Neural crest cell (in vitro differentiated cells): ENCODE data around the gene FOXK1. TPM values are rescaled to one million over a fixed set of nuclear protein-coding genes. Genes with fewer than 3 reads are reported as not detected.

Source experiments
- DNase-seq: peaks from one replicate; pipeline ENCODE4 v3.0.0; 2021; ENCODE audit warnings: low read depth, mixed read lengths, low spot score
- H3K27ac Mint-ChIP-seq: one replicate; pipeline ENCODE4 v1.8.0; 2021; ENCODE audit warnings: mild to moderate bottlenecking, mixed read lengths; ENCODE audit not compliant: unreplicated experiment
- H3K27me3 Mint-ChIP-seq: 2 replicates; pipeline ENCODE4 v1.8.0; 2021; ENCODE audit warnings: low read depth, mild to moderate bottlenecking, mixed read lengths
- H3K36me3 Mint-ChIP-seq: 2 replicates; pipeline ENCODE4 v1.8.0; 2021; ENCODE audit warnings: low read depth, mild to moderate bottlenecking, mixed read lengths
- H3K4me1 Mint-ChIP-seq: 2 replicates; pipeline ENCODE4 v1.8.0; 2021; ENCODE audit warnings: mixed read lengths
- H3K4me3 Mint-ChIP-seq: one replicate; pipeline ENCODE4 v1.8.0; 2021; ENCODE audit warnings: mild to moderate bottlenecking, mixed read lengths
- H3K9me3 Mint-ChIP-seq: 2 replicates; pipeline ENCODE4 v1.8.0; 2021; ENCODE audit warnings: mixed read lengths
- total RNA-seq: library from RNA; stranded (reverse); gene quantifications from 2 replicates; pipeline ENCODE4 v1.2.1, GENCODE V29; 2021
- TF ChIP-seq, protein P1 (sequence below): fragments of 200-600 bp; sonication (generic); conservative IDR thresholded peaks from 2 replicates; pipeline ENCODE4 v1.5.0; 2021; ENCODE audit warnings: antibody characterized with exemption, mild to moderate bottlenecking

FOXK1 gene
- total RNA-seq, 1 donor from 2014 or later, result 29.1 TPM

DNA sequence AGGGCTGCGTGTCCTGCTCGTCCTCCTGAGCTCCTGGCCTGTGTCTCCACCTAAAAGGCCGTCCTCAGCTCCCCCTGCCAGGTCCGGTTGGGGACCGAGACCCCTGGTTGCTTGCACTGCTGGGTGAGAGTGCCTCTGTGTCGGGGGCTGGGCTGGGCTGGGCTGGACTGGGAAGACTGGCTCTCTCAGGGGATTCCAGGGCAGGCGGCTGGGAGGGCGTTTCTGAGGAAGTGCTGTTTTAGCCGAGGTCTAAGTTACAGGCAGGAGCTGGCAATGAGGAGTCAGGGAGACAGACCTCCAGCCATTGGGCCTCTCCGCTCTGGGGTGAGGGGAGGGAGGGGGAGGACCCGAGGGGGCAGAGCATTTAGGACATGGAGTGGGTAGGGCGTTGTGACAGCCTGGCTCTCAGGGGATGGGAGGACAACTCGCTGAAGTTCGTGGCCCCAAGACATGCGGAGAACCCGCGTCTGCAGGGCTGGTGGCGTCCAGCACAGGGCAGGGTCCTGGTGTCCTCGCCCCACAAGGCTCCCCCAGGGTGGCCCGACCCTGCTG is 20.9 kb downstream of the FOXK1 start:
- Mint-ChIP-seq H3K36me3 (no peaks in the 10 kb centered on the region), H3K4me1 (peaks cover 56% of the 10 kb centered on the region), H3K9me3 (no peaks in the 10 kb centered on the region), H3K27ac (peak overlapping the region; percentile 35), H3K27me3 (no peaks in the 10 kb centered on the region), H3K4me3 (no peak overlapping the region)
- DNase-seq, result no peak
- TF ChIP-seq, protein P1, sequence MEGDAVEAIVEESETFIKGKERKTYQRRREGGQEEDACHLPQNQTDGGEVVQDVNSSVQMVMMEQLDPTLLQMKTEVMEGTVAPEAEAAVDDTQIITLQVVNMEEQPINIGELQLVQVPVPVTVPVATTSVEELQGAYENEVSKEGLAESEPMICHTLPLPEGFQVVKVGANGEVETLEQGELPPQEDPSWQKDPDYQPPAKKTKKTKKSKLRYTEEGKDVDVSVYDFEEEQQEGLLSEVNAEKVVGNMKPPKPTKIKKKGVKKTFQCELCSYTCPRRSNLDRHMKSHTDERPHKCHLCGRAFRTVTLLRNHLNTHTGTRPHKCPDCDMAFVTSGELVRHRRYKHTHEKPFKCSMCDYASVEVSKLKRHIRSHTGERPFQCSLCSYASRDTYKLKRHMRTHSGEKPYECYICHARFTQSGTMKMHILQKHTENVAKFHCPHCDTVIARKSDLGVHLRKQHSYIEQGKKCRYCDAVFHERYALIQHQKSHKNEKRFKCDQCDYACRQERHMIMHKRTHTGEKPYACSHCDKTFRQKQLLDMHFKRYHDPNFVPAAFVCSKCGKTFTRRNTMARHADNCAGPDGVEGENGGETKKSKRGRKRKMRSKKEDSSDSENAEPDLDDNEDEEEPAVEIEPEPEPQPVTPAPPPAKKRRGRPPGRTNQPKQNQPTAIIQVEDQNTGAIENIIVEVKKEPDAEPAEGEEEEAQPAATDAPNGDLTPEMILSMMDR, result no peak

DNA sequence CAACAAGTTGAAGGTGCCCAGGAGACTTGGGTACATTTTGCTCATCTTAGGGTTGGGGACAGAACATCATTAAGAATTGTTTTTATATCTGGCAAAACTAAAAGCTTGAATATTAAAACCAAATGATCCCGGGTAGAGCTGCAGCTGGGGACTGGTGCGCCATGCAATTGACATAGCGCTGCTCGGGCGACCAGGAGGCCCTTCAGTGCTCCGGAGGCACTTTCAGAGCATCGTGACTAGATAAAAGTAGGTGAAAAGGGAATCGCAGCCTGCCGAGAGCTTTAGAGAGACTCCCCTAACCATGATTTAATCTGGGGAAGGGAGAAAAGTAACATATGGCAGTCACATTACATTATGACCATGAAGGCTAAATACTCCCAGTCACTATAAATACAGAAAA is 21.4 kb downstream of the FOXK1 start:
- Mint-ChIP-seq H3K36me3 (no peaks in the 10 kb centered on the region), H3K4me3 (peak overlapping the region; percentile 54), H3K9me3 (no peaks in the 10 kb centered on the region), H3K27me3 (no peaks in the 10 kb centered on the region), H3K27ac (no peak overlapping the region), H3K4me1 (peaks cover 61% of the 10 kb centered on the region)
- TF ChIP-seq, protein P1, result no peak
- DNase-seq, result no peak

DNA sequence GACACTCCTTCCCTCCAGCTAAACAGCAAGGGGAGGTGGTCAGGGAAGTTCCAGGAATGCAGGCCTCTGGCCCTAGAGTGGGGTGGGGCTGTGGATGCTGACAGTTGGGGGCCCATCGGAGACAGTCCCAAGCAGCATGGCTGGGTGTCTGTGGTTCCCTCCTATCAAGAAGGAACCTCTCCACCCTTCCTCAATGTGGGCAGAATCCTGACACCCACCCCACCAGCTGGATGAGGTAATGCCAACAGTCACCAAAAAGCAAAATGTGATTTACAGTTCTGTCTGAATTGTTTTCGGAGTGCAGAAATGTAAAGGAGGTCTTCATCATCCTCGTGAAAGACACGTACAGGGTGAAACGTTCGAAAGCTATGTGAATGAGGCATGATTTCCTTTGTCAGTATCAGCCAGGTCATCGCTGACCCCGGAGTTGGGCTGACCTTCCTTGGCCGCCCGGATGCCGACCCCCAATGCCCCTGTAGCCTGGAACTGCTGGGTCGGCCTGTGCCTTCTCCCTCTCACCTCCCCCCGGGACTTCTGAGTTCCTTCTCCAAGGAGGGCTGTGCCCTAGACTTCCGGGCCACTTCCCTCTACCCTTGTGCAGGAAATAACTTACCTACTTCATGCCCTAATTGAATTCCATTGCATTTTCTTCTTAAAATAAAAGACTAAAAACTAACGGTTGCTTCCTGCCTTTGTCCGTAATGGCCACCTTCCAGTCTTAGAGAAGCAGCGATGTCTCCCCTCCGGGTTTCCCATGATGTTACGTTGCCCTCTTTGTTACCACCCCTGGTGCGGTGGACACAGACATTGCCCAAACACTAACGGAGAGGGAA is 24.5 kb downstream of the FOXK1 start:
- TF ChIP-seq, protein P1, result no peak
- no peak for DNase-seq
- H3K4me1 Mint-ChIP-seq, result peaks cover 62% of the 10 kb centered on the region
- H3K27ac Mint-ChIP-seq, result peak overlapping the region; percentile 98
- peaks cover 9% of the 10 kb centered on the region for H3K36me3 Mint-ChIP-seq
- H3K27me3 Mint-ChIP-seq, result no peaks in the 10 kb centered on the region
- no peaks in the 10 kb centered on the region for H3K9me3 Mint-ChIP-seq
- peak overlapping the region; percentile 91 for H3K4me3 Mint-ChIP-seq

GRCh38 chr7:4707217-4707741 is 25.2 kb downstream of the FOXK1 start:
- H3K27ac Mint-ChIP-seq, result peak overlapping the region; percentile 98
- peaks cover 9% of the 10 kb centered on the region for H3K36me3 Mint-ChIP-seq
- peak overlapping the region; percentile 91 for H3K4me3 Mint-ChIP-seq
- no peaks in the 10 kb centered on the region for H3K27me3 Mint-ChIP-seq
- TF ChIP-seq, protein P1, result no peak
- H3K4me1 Mint-ChIP-seq, result peaks cover 67% of the 10 kb centered on the region
- no peak for DNase-seq
- H3K9me3 Mint-ChIP-seq, result no peaks in the 10 kb centered on the region

DNA sequence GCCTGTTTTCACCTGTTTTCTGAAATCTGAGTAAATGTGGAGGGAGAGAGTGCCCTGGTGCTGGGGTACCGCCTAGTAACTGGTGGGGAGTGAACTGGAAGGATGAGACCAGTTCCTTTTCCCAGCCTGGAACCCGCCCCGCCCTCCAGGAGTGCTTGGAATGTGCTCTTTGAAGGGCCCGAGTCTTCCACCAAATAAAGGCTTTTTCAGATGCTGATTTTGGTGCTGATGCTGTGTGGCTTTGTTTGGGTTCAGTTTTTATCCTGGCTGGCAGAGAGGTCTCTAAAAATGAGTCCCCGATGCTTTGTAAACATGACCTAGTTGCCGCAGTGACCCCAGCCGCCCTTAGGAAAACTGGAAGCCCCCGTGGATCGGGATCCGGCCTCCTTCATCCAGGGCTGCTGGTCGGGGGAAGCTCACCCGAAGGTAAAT is 25.9 kb downstream of the FOXK1 start:
- H3K4me1 Mint-ChIP-seq, result peaks cover 65% of the 10 kb centered on the region
- H3K4me3 Mint-ChIP-seq, result peak overlapping the region; percentile 74
- no peaks in the 10 kb centered on the region for H3K27me3 Mint-ChIP-seq
- H3K36me3 Mint-ChIP-seq, result peaks cover 12% of the 10 kb centered on the region
- no peaks in the 10 kb centered on the region for H3K9me3 Mint-ChIP-seq
- no peak for DNase-seq
- TF ChIP-seq, protein P1, result no peak
- H3K27ac Mint-ChIP-seq, result peak overlapping the region; percentile 98
